ENCODE measurements around the gene EIF3L.

GRCh38 chr22:37898441-37899181, 49.4 kb downstream of the EIF3L start:
- no peak for TF ChIP-seq CTCF (IDR thresholded peaks at IDR 0.05)
- no peak for TF ChIP-seq POLR2A (IDR thresholded peaks at IDR 0.05)

Data from esophagus squamous epithelium (tissue), 4 donors.